HG03442 (cell line): ENCODE data around the gene GSN.

Experiments
- ATAC-seq: cut with Tn5 transposase; IDR thresholded peaks from one replicate; pipeline ENCODE4 v1.9.1; 2021; ENCODE audit warnings: mild to moderate bottlenecking, moderate library complexity; ENCODE audit not compliant: unreplicated experiment

The GSN gene

DNA sequence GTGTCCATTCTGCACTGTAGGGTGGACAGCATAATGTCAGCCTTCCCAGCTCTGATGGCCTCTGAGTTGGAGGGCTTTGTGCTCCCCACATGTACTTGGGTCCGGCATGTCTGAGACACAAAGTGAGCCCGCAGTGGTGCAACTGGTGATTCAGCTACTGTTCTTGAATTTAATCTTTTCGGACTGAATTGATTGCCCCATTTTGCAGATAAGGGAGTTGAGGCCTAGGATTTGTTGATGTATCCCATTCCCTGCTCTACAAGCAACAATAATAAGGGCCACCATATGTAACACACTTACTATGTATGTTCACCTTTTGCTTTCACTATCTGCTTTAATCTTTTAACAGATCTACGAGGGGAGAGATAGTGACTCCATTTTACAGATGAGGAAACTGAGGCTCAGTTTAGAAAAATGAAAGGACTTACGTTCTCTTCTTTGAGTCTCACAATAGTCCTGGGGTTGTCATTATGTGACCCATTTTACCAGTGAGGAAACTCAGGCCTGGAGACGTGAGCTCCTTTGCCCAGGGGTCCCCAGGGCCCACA, 4.5 kb downstream of the GSN start:
- no peak for ATAC-seq

- no peak for ATAC-seq
Observed at GRCh38 chr9:121273064-121273775, 5.3 kb downstream of the GSN start.

DNA sequence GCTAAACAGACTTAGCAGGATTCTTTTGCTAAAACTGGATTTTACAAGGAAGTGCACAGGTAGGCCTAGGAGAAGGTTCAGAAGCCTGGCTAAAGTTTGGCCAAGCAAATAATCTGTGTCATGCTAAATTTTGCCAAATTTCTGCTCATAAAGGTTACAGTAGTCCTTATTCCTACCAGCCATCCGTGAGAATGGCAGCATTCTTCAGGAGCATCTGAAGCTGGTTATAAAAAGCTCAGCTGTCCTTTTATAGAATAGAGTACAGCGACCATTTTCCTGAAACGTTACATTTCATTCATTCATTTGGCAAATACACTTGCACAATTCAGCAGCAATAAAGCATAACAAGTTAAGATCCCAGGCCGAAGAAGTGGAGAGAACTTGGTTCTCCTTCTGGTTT, 6.9 kb downstream of the GSN start:
- no peak for ATAC-seq

GRCh38 chr9:121275781-121276658, 8.1 kb downstream of the GSN start:
- no peak for ATAC-seq

GRCh38 chr9:121277026-121277425, 9.1 kb downstream of the GSN start:
- ATAC-seq, result no peak

GRCh38 chr9:121277518-121278295, 9.7 kb downstream of the GSN start:
- no peak for ATAC-seq

- ATAC-seq, result peak; percentile 56
Observed at GRCh38 chr9:121278477-121279261, 10.7 kb downstream of the GSN start.

DNA sequence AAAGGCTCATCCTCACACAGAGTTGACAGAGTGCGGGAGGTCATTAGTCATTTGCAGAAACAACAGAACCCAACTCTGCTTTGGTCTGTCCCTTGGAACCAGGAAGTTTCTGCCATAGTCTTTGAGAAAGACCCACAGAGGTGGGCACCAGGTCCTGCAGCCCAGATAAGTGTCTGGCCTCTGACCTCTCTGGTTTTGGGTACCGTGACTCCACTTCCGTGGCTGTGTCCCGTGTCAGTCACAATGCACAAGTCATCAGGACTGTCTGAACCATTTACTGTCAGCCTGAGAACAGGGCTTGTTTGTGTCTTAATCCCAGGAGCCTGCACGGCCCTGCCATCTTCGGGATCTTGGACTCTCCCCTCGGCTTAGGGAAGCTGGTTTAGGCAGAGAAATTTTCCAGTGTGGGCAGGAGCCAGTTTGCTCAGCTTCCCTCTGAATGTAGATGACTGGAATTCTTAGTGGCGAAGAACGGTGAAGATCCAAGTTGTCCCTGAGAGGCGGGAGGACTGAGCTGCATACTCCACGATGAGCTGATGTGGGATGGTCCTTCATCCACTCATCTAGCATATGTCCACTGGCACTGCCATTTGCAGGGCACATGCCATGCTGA, 11.9 kb downstream of the GSN start:
- ATAC-seq, result no peak

DNA sequence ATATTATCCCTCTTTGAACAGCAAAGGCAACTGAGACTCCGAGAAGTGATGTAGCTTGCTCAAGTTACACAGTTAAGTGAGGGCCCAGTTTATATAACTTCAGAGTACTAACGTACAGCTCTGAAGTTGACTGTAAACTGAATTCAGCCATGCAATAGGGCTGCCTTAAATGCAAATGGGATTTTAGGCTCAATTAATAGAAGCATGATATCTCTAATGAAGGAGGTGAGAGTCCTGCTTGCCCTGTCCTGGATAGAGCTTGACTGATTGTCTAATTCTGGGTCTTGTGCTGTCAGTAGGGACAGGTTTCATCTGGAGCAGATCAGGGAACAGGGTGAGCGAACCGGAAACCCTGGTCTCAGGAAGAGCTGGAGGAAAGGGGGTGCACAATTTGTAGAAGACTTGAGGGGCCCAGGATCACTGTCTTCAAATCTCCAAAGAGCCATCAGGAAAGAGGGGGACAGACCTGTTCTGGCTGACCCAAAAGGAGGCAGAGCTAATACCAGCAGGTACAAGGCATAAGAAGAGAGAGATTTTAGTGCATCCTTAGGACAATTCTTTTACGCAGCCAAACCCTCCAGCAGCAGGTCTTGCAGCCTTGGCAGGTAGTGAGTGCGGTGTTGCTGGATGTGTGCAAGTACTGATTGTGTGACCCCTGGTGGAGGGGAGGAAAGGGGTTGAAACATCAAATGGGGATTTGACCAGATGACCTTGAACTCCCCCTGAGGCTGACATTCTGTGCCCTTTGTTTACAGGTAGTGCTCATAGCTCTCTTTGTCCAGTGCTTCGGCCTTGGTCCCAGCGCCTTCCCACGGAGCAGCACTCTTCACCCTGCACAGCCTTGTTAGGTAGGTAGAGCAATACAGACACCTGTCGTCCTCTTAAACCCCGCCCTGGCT, 13.0 kb downstream of the GSN start:
- no peak for ATAC-seq

DNA sequence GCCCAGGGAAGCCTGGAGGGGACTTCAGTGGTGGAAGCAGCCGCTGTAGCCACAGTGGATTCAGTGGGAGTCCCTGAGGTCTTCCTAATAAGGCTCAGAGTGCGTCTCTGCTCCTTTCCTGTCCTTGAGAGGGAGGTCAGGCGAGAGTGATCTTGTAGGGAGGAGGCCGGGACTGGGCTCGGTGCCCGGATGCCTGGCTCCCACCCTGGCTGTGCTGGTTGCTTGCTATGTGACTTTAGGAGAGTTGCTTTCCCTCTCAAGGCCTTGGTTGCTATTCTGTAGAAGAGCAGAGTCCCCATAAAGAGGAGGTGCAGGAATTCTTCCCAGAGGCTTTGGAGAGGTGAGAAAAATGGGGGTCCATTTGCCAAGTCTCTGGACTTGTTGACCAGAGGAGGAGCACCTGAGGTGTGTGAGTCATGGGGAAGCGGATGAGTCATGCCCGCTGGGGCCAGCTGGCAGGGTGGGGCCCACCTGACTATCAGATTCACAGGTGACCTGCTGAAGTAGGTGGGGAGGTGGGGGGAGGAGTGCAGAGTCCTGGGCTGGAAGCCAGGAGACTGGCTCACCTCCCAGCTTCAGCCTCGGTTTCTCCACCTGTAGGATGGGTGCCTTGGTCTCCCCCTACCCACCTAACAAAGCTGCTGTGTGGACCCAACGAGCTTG, 13.8 kb downstream of the GSN start:
- no peak for ATAC-seq

- no peak for ATAC-seq
Observed at GRCh38 chr9:121282277-121283079, 14.5 kb downstream of the GSN start.

GRCh38 chr9:121283080-121283398, 15.1 kb downstream of the GSN start:
- ATAC-seq, result no peak

DNA sequence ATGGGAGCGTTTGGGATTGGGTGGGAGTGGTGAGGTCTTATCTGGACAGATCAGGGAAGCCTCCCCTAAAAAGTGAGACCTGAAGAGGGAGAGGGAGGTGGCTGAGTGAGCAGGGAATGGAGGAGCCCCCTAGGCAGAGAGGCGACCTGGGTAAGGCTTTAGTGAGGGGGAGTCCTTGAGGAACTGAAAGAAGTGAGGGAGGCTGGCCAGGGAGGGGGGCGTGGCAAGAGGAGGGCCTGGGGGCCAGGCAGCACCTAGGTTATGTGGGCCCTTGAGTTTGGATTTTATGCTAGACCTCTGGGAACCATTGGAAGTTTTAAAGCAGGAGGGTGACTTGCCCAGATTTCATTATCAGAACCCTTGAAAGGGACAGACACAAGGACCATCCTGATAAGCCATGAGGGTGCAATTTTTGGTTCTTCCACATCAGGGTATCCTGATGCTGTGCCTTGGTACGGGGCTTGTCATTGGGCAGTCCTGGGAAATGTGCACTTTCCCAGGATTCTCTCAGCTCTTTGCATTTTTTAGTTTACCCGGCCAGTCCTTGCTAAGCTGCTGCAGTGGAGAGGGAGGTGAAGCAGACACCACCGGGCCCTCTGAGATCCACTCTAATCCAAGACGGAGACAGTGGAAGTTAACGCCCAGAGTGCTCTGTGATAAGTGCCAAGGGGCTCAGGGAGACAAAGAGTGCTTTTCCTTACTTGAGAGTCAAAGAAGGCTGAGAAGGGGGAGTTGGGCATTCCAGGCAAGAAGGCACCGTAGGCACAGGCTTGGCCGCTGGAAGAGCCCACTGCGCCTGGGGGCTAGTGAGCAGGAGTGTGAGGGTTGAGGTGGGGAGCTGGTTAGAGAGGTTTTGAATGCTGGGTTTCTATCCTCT, 16.1 kb downstream of the GSN start:
- ATAC-seq, result no peak

DNA sequence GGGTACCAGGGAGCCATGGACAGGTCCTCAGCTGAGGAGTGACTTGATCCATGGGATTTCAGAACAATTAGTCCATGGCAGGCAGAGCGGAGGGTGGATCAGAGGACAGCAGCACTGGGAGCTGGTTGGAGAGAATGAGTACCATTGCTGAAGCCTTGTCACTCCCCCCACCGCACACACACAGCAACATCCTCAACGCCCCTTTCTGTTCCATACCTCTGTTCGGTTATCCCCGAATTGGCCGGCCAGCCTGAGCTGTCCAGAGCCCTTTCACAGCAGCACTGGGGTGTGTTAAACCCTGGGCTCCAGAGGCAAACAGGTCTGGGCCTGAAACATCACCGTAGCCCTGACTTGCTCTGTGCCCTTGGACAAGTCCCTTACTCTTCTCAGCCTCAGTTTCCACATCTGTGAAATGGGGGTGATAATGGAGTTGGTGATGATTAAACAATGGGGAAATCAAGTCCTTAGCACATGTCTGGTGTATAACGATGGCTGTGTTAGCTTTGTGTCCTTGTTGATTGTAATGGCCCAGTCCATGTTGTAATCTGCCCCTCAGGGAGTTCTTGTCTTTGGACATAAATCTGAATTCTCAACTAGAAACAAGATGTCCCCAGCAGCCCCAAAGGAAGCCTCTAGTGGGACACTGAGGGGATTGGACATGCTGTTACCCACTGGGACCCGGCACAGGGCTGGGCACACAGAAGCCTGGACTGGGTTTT, 16.9 kb downstream of the GSN start:
- no peak for ATAC-seq

GRCh38 chr9:121285835-121286687, 18.1 kb downstream of the GSN start:
- ATAC-seq, result no peak

DNA sequence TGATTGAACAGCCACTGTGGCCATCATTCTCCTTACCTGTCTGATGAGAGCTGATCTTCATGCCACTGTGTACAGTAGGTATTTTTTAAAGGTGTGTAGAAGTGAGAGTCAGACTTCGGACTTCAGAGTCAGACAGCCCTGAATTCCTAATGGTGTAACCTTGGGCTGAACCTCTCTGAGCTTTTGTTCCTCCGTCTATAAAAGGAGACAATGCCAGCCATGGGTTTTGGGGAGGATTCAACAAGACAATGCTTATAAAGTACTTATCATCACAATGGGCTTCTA, 18.7 kb downstream of the GSN start:
- no peak for ATAC-seq
